Aorta (tissue), 5 donors: ENCODE data around the gene TNF. TPM values are rescaled to one million over a fixed set of nuclear protein-coding genes. Genes with fewer than 3 reads are reported as not detected.
A peak's percentile ranks its signal among the peaks of the same experiment; 100 is the strongest.

ENCODE experiments used
- ATAC-seq: fragments of 200-7000 bp; cut with Tn5 transposase; one replicate; pipeline ENCODE4 v1.9.1; 2022; ENCODE audit warnings: moderate library complexity; ENCODE audit not compliant: low FRiP score
- DNase-seq, 2 donors: peaks; one replicate each; pipeline ENCODE4 v3.0.0-alpha.2; 2020
- H3K27ac ChIP-seq, 2 donors: one replicate each; pipeline ENCODE4 v1.5.1; 2013; ENCODE audit warnings: low read length in 2 of 2, mild to moderate bottlenecking in 2 of 2, moderate library complexity in 2 of 2, control low read depth in 1 of 2, inconsistent platforms in 1 of 2, low read depth in 1 of 2
- H3K27me3 ChIP-seq, 2 donors: one replicate each; pipeline ENCODE4 v1.6.1; 2013; ENCODE audit warnings: control low read depth in 1 of 2, low read length in 1 of 2, mild to moderate bottlenecking in 1 of 2, moderate library complexity in 1 of 2; ENCODE audit not compliant: insufficient read depth in 2 of 2, control insufficient read depth in 1 of 2
- H3K36me3 ChIP-seq, 2 donors: one replicate each; pipeline ENCODE4 v1.6.1; 2013; ENCODE audit warnings: control low read depth in 1 of 2, low read length in 1 of 2, mild to moderate bottlenecking in 1 of 2; ENCODE audit not compliant: insufficient read depth in 2 of 2, control insufficient read depth in 1 of 2
- H3K4me1 ChIP-seq, 2 donors: one replicate each; pipeline ENCODE4 v1.6.1; 2013; ENCODE audit warnings: low read length in 2 of 2, control low read depth in 1 of 2, mild to moderate bottlenecking in 1 of 2, moderate library complexity in 1 of 2; ENCODE audit not compliant: insufficient read depth in 2 of 2, control insufficient read depth in 1 of 2
- H3K4me3 ChIP-seq, 2 donors: one replicate each; pipeline ENCODE4 v1.5.1; 2013; ENCODE audit warnings: low read length in 2 of 2, control low read depth in 1 of 2, mild to moderate bottlenecking in 1 of 2
- H3K9me3 ChIP-seq: one replicate; pipeline ENCODE4 v1.6.1; 2013; ENCODE audit warnings: mild to moderate bottlenecking, low read length; ENCODE audit not compliant: control insufficient read depth
- WGBS, 2 donors: extraction: QIAGEN DNeasy Blood & Tissue Kit; methylation state at CpG; one replicate each; pipeline ENCODE4 v1.1.7; 2013; 5-methylcytosine and 5-hydroxymethylcytosine counted together
- intact Hi-C, 2 donors: fragments of 100-400 bp; cut with DNase I; formaldehyde crosslinking; loops; one replicate each; pipeline versions ENCODE4 v1.14.2 to v1.15.0; 2022
- polyA plus RNA-seq, 2 donors: library from polyadenylated mRNA; stranded (reverse); fragments of 200-250 nt; gene quantifications; one replicate each; pipeline ENCODE4 v1.2.3, GENCODE V29; 2013
- total RNA-seq, 2 donors: library from RNA; stranded (reverse); fragmentation: NEBNext Ultra II Directional; extraction: Animal tissue kit (Norgen Biotek cat#: 25700); gene quantifications; one replicate each; pipeline ENCODE4 v1.2.1, GENCODE V29; 2021
- donor health status: healthy with polysubstance abuse.
- donor health status: Bipolar disorder and iron deficiency.
- donor health status: DM: no; HTN: no; CAD: no.
- donor health status: DM: no; HTN: no; CAD: no.
- donor health status: DM: yes; HTN: yes; CAD: no.

TNF gene
- total and polyA plus RNA-seq, 4 donors: 0.23 to 1.9 (median 0.96) TPM

DNA sequence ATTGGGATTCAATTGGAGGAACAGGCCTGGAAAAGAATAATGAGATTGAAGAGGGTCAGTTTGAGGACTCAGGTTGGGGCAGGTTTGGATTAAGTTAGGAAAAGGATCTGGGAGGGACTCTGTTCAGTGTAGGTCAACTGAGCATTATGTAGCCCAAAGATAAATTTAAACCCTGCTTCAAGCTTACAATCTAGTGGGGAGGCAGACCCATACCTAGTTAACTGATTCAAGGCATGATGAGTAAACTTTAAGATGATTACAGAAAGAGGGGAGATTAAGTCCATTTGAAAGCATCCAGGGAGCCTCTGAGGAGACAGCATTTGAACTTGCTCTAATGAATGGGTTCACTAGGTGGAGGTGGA lies 14.7 kb upstream of the TNF start:
- H3K36me3 ChIP-seq: peaks cover 0 to 3% of the 10 kb centered on the region in 2 donors
- no peak overlapping the region for H3K4me3 ChIP-seq
- H3K9me3 ChIP-seq: no peaks in the 10 kb centered on the region
- no peak for ATAC-seq
- no peaks in the 10 kb centered on the region for H3K4me1 ChIP-seq
- DNase-seq: no peak
- intact Hi-C loops: no loop called here
- H3K27ac ChIP-seq: no peak overlapping the region
- H3K27me3 ChIP-seq: no peaks in the 10 kb centered on the region

- 24 to 26% methylated on average over 9 of the region's 9 CpGs for WGBS, 2 donors
- Histone ChIP-seq H3K27me3 (peaks cover 0 to 2% of the 10 kb centered on the region in 2 donors), H3K27ac (no peak overlapping the region), H3K4me3 (no peak overlapping the region), H3K36me3 (no peaks in the 10 kb centered on the region), H3K9me3 (no peaks in the 10 kb centered on the region), H3K4me1 (no peaks in the 10 kb centered on the region)
- ATAC-seq: no peak
- DNase-seq: no peak
- intact Hi-C loops: no loop called here
These were observed 7.6 kb upstream of the TNF start for GRCh38 chr6:31567531-31568370.

- Histone ChIP-seq H3K4me3 (no peak overlapping the region), H3K4me1 (no peaks in the 10 kb centered on the region), H3K9me3 (no peaks in the 10 kb centered on the region), H3K27me3 (peaks cover 0 to 2% of the 10 kb centered on the region in 2 donors), H3K36me3 (no peaks in the 10 kb centered on the region), H3K27ac (no peak overlapping the region)
- intact Hi-C loops: no loop called here
- no peak for DNase-seq
- ATAC-seq: no peak
- 66 to 80% methylated on average over 3 of the region's 3 CpGs for WGBS, 2 donors
These were observed 6.8 kb upstream of the TNF start for GRCh38 chr6:31568537-31568961.

- Histone ChIP-seq H3K4me1 (no peaks in the 10 kb centered on the region), H3K4me3 (no peak overlapping the region), H3K27me3 (peaks cover 0 to 2% of the 10 kb centered on the region in 2 donors), H3K36me3 (no peaks in the 10 kb centered on the region), H3K27ac (no peak overlapping the region), H3K9me3 (no peaks in the 10 kb centered on the region)
- ATAC-seq (no peak), DNase-seq (no peak)
- 77 to 83% methylated on average over 1 of the region's 1 CpG for WGBS, 2 donors
- intact Hi-C loops: no loop called here
These were observed 5.4 kb upstream of the TNF start for GRCh38 chr6:31569861-31570536.

DNA sequence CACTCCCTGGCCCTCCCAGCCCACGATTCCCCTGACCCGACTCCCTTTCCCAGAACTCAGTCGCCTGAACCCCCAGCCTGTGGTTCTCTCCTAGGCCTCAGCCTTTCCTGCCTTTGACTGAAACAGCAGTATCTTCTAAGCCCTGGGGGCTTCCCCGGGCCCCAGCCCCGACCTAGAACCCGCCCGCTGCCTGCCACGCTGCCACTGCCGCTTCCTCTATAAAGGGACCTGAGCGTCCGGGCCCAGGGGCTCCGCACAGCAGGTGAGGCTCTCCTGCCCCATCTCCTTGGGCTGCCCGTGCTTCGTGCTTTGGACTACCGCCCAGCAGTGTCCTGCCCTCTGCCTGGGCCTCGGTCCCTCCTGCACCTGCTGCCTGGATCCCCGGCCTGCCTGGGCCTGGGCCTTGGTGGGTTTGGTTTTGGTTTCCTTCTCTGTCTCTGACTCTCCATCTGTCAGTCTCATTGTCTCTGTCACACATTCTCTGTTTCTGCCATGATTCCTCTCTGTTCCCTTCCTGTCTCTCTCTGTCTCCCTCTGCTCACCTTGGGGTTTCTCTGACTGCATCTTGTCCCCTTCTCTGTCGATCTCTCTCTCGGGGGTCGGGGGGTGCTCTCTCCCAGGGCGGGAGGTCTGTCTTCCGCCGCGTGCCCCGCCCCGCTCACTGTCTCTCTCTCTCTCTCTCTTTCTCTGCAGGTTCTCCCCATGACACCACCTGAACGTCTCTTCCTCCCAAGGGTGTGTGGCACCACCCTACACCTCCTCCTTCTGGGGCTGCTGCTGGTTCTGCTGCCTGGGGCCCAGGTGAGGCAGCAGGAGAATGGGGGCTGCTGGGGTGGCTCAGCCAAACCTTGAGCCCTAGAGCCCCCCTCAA lies 3.1 kb upstream of the TNF start, which contains the start of gene LTA:
Gene LTA (plus strand): TSS at position 249 of the 871 bp plus-strand sequence. CDS start 454 bp downstream, at position 703.
- 87% methylated on average over 26 to 27 of the region's 27 CpGs for WGBS, 2 donors
- intact Hi-C loops: no loop called here
- no peak within 1 kb of the TSS for H3K4me3 ChIP-seq

DNA sequence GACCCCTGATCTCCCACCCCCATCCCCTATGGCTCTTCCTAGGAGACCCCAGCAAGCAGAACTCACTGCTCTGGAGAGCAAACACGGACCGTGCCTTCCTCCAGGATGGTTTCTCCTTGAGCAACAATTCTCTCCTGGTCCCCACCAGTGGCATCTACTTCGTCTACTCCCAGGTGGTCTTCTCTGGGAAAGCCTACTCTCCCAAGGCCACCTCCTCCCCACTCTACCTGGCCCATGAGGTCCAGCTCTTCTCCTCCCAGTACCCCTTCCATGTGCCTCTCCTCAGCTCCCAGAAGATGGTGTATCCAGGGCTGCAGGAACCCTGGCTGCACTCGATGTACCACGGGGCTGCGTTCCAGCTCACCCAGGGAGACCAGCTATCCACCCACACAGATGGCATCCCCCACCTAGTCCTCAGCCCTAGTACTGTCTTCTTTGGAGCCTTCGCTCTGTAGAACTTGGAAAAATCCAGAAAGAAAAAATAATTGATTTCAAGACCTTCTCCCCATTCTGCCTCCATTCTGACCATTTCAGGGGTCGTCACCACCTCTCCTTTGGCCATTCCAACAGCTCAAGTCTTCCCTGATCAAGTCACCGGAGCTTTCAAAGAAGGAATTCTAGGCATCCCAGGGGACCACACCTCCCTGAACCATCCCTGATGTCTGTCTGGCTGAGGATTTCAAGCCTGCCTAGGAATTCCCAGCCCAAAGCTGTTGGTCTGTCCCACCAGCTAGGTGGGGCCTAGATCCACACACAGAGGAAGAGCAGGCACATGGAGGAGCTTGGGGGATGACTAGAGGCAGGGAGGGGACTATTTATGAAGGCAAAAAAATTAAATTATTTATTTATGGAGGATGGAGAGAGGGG lies 1.9 kb upstream of the TNF start:
- DNase-seq: no peak
- Histone ChIP-seq H3K27ac (no peak overlapping the region), H3K9me3 (no peaks in the 10 kb centered on the region), H3K4me3 (no peak overlapping the region), H3K27me3 (peaks cover 0 to 2% of the 10 kb centered on the region in 2 donors), H3K4me1 (no peaks in the 10 kb centered on the region), H3K36me3 (no peaks in the 10 kb centered on the region)
- intact Hi-C loops: no loop called here
- no peak for ATAC-seq
- WGBS, 2 donors: 88 to 89% methylated on average over 9 of the region's 9 CpGs

More for the DNA sequence above, 3.1 kb upstream of the TNF start, which contains the start of gene LTA:
- no peaks in the 10 kb centered on the region for H3K4me1 ChIP-seq
- no peaks in the 10 kb centered on the region for H3K9me3 ChIP-seq
- ATAC-seq: peak; percentile 5
- H3K36me3 ChIP-seq: no peaks in the 10 kb centered on the region
- H3K27me3 ChIP-seq: peaks cover 0 to 2% of the 10 kb centered on the region in 2 donors
- no peak within 1 kb of the TSS for H3K27ac ChIP-seq
- DNase-seq: no peak

DNA sequence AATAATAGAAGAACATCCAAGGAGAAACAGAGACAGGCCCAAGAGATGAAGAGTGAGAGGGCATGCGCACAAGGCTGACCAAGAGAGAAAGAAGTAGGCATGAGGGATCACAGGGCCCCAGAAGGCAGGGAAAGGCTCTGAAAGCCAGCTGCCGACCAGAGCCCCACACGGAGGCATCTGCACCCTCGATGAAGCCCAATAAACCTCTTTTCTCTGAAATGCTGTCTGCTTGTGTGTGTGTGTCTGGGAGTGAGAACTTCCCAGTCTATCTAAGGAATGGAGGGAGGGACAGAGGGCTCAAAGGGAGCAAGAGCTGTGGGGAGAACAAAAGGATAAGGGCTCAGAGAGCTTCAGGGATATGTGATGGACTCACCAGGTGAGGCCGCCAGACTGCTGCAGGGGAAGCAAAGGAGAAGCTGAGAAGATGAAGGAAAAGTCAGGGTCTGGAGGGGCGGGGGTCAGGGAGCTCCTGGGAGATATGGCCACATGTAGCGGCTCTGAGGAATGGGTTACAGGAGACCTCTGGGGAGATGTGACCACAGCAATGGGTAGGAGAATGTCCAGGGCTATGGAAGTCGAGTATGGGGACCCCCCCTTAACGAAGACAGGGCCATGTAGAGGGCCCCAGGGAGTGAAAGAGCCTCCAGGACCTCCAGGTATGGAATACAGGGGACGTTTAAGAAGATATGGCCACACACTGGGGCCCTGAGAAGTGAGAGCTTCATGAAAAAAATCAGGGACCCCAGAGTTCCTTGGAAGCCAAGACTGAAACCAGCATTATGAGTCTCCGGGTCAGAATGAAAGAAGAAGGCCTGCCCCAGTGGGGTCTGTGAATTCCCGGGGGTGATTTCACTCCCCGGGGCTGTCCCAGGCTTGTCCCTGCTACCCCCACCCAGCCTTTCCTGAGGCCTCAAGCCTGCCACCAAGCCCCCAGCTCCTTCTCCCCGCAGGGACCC lies 981 bp upstream of the TNF start:
- no peaks in the 10 kb centered on the region for H3K27me3 ChIP-seq
- no peak overlapping the region for H3K4me3 ChIP-seq
- no peaks in the 10 kb centered on the region for H3K36me3 ChIP-seq
- ATAC-seq (no peak), DNase-seq (no peak)
- H3K27ac ChIP-seq: no peak overlapping the region
- intact Hi-C loops: no loop called here
- no peaks in the 10 kb centered on the region for H3K4me1 ChIP-seq
- 79 to 86% methylated on average over 14 of the region's 14 CpGs for WGBS, 2 donors
- no peaks in the 10 kb centered on the region for H3K9me3 ChIP-seq
